Activated CD4-positive, CD25-positive, alpha-beta regulatory T cell treated with anti-CD3 and anti-CD28 coated beads, Interleukin-2, amount 50 U/mL, for 16 hours (primary cell): ENCODE measurements around the gene SRPK1.
"Not testable (repeated sequence)": the region's sequence is repeated elsewhere in the genome, so short reads cannot be mapped to it uniquely, and the experiment has no call there.

Experiments
- DNase-seq: peaks from one replicate; pipeline ENCODE4 v3.0.0-alpha.2; 2020; ENCODE audit warnings: low read depth, low spot score

SRPK1 gene

GRCh38 chr6:35931120-35931561 lies 10.2 kb upstream of the SRPK1 start:
- no peak for DNase-seq

- DNase-seq = no peak
Observed at GRCh38 chr6:35929601-35930000, 8.7 kb upstream of the SRPK1 start.

- no peak for DNase-seq
Observed at GRCh38 chr6:35926509-35927215, 5.8 kb upstream of the SRPK1 start.

GRCh38 chr6:35925961-35926360 lies 5.1 kb upstream of the SRPK1 start:
- no peak for DNase-seq

GRCh38 chr6:35924146-35924545 lies 3.2 kb upstream of the SRPK1 start:
- no peak for DNase-seq

GRCh38 chr6:35922139-35922554 lies 1.2 kb upstream of the SRPK1 start:
- DNase-seq = no peak

GRCh38 chr6:35919827-35920751 lies 809 bp downstream of the SRPK1 start:
- DNase-seq = peak; percentile 10

- DNase-seq = no peak
Observed at GRCh38 chr6:35919085-35919826, 1.6 kb downstream of the SRPK1 start.

- not testable (repeated sequence) for DNase-seq
Observed at GRCh38 chr6:35916893-35917292, 4.0 kb downstream of the SRPK1 start.

- no peak for DNase-seq
Observed at GRCh38 chr6:35916056-35916455, 4.8 kb downstream of the SRPK1 start.

- no peak for DNase-seq
Observed at GRCh38 chr6:35914536-35914935, 6.4 kb downstream of the SRPK1 start.

GRCh38 chr6:35911871-35912653 lies 8.8 kb downstream of the SRPK1 start:
- no peak for DNase-seq

GRCh38 chr6:35909571-35909970 lies 11.3 kb downstream of the SRPK1 start:
- not testable (repeated sequence) for DNase-seq

- DNase-seq = not testable (repeated sequence)
Observed at GRCh38 chr6:35908753-35909401, 12.0 kb downstream of the SRPK1 start.

GRCh38 chr6:35907750-35908149 lies 13.1 kb downstream of the SRPK1 start:
- no peak for DNase-seq

GRCh38 chr6:35906499-35906846 lies 14.4 kb downstream of the SRPK1 start:
- DNase-seq = no peak

GRCh38 chr6:35905841-35906498 lies 14.9 kb downstream of the SRPK1 start:
- no peak for DNase-seq

- DNase-seq = no peak
Observed at GRCh38 chr6:35905141-35905785, 15.6 kb downstream of the SRPK1 start.

- no peak for DNase-seq
Observed at GRCh38 chr6:35903679-35904078, 17.2 kb downstream of the SRPK1 start.

GRCh38 chr6:35900448-35900847 lies 20.4 kb downstream of the SRPK1 start:
- DNase-seq = no peak
